GM23338 (cell line): Measurements from ENCODE around the gene ELMOD3.

Experiments used
- CREB1 ChIP-seq: fragments of 250-450 bp; sonication (Bioruptor Pico); IDR thresholded peaks from 2 replicates; pipeline ENCODE4 v1.5.0; 2020; ENCODE audit warnings: low read depth, mild to moderate bottlenecking, moderate library complexity
- CTCF ChIP-seq, 2 experiments: fragments of 200-600 bp in 1 of 2; sonication (generic) in 1 of 2; conservative IDR thresholded peaks; 2 replicates each; pipeline versions ENCODE4 v1.5.1 to v1.6.1; 2016 to 2017; ENCODE audit warnings: antibody characterized with exemption in 2 of 2, low read depth in 2 of 2, mild to moderate bottlenecking in 2 of 2, moderate library complexity in 1 of 2
- EZH2 ChIP-seq: fragments of 200-600 bp; sonication (generic); IDR thresholded peaks from one replicate; pipeline ENCODE4 v1.8.0; 2017; ENCODE audit warnings: antibody characterized with exemption, mild to moderate bottlenecking, low read depth; ENCODE audit not compliant: unreplicated experiment
- EZH2phosphoT487 ChIP-seq: fragments of 200-600 bp; sonication (generic); IDR thresholded peaks from one replicate; pipeline ENCODE4 v1.8.1; 2018; ENCODE audit warnings: antibody characterized with exemption; ENCODE audit not compliant: unreplicated experiment
- JUNB ChIP-seq: IDR thresholded peaks from one replicate; pipeline ENCODE4 v1.6.1; 2016; ENCODE audit warnings: antibody characterized with exemption; ENCODE audit not compliant: unreplicated experiment
- POLR2AphosphoS5 ChIP-seq: IDR thresholded peaks from 2 replicates; pipeline ENCODE4 v1.6.1; 2016; ENCODE audit warnings: antibody characterized with exemption, low read depth
- STAT1 ChIP-seq: IDR thresholded peaks from one replicate; pipeline ENCODE4 v1.6.1; 2016; ENCODE audit warnings: antibody characterized with exemption; ENCODE audit not compliant: unreplicated experiment
- ZNF114 ChIP-seq: fragments of 250-450 bp; sonication (Bioruptor Pico); IDR thresholded peaks from 2 replicates; pipeline ENCODE4 v1.5.0; 2020; ENCODE audit warnings: mild to moderate bottlenecking, moderate library complexity
- ZNF331 ChIP-seq: fragments of 250-450 bp; sonication (Bioruptor Pico); IDR thresholded peaks from 2 replicates; pipeline ENCODE4 v1.5.0; 2020; ENCODE audit warnings: low read depth, mild to moderate bottlenecking, moderate library complexity
- TF ChIP-seq, protein P1 (sequence below): IDR thresholded peaks from one replicate; pipeline ENCODE4 v1.6.1; 2018; ENCODE audit warnings: antibody characterized with exemption; ENCODE audit not compliant: unreplicated experiment
- TF ChIP-seq, protein P2 (sequence below): IDR thresholded peaks from 2 replicates; pipeline ENCODE4 v1.6.1; 2016; ENCODE audit warnings: antibody characterized with exemption

DNA sequence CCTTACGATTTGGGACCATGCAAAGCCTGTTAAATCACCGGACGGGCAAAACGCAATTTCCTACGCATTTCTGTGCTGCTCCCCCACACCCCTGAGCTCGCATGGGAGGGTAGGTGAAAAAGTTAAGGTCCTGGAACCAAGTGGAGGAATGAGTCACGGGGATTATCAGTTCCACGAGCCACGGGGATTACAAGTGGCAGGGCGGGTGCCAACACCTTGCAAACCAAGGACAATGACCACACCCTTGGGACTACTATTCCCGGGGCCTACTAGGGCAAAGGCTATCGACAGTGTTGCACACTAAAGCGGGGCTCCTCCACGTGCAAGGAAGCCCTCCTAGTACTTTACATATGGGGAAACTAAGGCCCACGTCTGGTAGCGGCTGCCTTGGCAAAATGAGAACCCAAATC is 688 bp upstream of the ELMOD3 start:
- TF ChIP-seq CTCF (conservative IDR thresholded peaks at IDR 0.05; ENCODE audit: low read depth in 2 of 2) = no peak
- no peak for TF ChIP-seq EZH2
- no peak for TF ChIP-seq POLR2AphosphoS5
- no peak for TF ChIP-seq STAT1
- TF ChIP-seq, protein P1, sequence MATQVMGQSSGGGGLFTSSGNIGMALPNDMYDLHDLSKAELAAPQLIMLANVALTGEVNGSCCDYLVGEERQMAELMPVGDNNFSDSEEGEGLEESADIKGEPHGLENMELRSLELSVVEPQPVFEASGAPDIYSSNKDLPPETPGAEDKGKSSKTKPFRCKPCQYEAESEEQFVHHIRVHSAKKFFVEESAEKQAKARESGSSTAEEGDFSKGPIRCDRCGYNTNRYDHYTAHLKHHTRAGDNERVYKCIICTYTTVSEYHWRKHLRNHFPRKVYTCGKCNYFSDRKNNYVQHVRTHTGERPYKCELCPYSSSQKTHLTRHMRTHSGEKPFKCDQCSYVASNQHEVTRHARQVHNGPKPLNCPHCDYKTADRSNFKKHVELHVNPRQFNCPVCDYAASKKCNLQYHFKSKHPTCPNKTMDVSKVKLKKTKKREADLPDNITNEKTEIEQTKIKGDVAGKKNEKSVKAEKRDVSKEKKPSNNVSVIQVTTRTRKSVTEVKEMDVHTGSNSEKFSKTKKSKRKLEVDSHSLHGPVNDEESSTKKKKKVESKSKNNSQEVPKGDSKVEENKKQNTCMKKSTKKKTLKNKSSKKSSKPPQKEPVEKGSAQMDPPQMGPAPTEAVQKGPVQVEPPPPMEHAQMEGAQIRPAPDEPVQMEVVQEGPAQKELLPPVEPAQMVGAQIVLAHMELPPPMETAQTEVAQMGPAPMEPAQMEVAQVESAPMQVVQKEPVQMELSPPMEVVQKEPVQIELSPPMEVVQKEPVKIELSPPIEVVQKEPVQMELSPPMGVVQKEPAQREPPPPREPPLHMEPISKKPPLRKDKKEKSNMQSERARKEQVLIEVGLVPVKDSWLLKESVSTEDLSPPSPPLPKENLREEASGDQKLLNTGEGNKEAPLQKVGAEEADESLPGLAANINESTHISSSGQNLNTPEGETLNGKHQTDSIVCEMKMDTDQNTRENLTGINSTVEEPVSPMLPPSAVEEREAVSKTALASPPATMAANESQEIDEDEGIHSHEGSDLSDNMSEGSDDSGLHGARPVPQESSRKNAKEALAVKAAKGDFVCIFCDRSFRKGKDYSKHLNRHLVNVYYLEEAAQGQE = no peak
- no peak for TF ChIP-seq ZNF331 (CRISPR knock-in tag)
- TF ChIP-seq EZH2phosphoT487 = no peak
- TF ChIP-seq CREB1 (CRISPR knock-in tag) = no peak
- TF ChIP-seq ZNF114 (CRISPR knock-in tag) = no peak
- no peak for TF ChIP-seq JUNB
- TF ChIP-seq, protein P2, sequence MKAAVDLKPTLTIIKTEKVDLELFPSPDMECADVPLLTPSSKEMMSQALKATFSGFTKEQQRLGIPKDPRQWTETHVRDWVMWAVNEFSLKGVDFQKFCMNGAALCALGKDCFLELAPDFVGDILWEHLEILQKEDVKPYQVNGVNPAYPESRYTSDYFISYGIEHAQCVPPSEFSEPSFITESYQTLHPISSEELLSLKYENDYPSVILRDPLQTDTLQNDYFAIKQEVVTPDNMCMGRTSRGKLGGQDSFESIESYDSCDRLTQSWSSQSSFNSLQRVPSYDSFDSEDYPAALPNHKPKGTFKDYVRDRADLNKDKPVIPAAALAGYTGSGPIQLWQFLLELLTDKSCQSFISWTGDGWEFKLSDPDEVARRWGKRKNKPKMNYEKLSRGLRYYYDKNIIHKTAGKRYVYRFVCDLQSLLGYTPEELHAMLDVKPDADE = no peak
